Fibroblast of the aortic adventitia (primary cell): ENCODE data around the gene RPS6KA2. TPM values are rescaled to one million over a fixed set of nuclear protein-coding genes. Genes with fewer than 3 reads are reported as not detected.
"Not testable (repeated sequence)": the region's sequence is repeated elsewhere in the genome, so short reads cannot be mapped to it uniquely, and the experiment has no call there.

Experiments
- DNase-seq: peaks from one replicate; pipeline ENCODE4 v3.0.0-alpha.2; 2010; ENCODE audit warnings: low read depth
- H3K4me3 ChIP-seq: 2 replicates; pipeline ENCODE4 v1.5.1; 2011; ENCODE audit warnings: low read depth, mild to moderate bottlenecking, control low read depth, low read length, moderate library complexity
- CTCF ChIP-seq: IDR thresholded peaks from 2 replicates; pipeline ENCODE4 v1.5.1; 2011; ENCODE audit warnings: mild to moderate bottlenecking, low read length, control low read depth, inconsistent platforms; ENCODE audit not compliant: insufficient read depth
- total RNA-seq: library from RNA; depleted of rRNA; stranded (reverse); fragments of >200 nt; gene quantifications from 2 replicates; pipeline ENCODE4 v1.2.3, GENCODE V29; 2012; ENCODE audit warnings: low replicate concordance

RPS6KA2 gene
- total RNA-seq, 1 donor: 89.7 TPM

DNA sequence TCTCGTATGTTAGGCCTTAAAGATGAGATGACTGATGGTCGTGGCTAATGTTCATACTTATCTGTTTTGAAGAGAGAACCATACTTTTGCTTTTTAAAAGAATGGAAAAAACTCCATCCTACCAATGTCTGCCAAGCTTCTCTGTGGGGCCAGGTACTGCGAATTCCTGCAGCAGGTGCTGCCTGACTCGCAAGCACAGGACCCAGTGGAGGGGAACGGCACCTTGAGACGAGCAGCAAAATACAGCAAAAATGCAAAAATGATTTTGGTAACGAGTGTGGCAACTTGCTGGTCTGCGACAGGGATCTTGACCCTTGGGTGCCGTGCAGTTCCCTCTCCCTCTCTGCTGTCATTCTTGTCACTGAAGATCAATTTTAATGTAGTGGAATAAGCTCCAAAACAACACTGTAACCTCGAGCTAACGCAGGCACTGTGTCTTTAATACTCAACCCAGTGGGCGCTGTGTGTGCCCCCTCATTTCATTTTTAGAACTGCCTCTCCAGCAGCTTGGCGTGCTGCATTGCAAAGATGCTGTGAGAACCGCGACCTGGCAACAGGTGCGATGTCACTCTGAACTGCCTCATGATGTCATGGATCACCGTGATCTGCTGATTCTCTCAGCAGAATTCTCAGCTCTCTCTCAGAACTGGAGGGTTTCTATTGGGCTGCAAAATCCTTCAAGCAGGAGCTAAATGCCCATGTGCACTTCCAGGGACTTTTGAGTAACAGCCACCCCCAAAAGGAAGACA is 92.2 kb downstream of the RPS6KA2 start:
- no peak overlapping the region for H3K4me3 ChIP-seq
- no peak for DNase-seq
- no peak for TF ChIP-seq CTCF

GRCh38 chr6:166533205-166533824 is 93.7 kb downstream of the RPS6KA2 start:
- no peak for DNase-seq
- no peak overlapping the region for H3K4me3 ChIP-seq
- no peak for TF ChIP-seq CTCF

GRCh38 chr6:166532302-166532701 is 94.7 kb downstream of the RPS6KA2 start:
- H3K4me3 ChIP-seq: no peak overlapping the region
- TF ChIP-seq CTCF: no peak
- DNase-seq: no peak

- no peak overlapping the region for H3K4me3 ChIP-seq
- TF ChIP-seq CTCF: no peak
- DNase-seq: no peak
Measured at GRCh38 chr6:166530211-166531095, 96.6 kb downstream of the RPS6KA2 start.

DNA sequence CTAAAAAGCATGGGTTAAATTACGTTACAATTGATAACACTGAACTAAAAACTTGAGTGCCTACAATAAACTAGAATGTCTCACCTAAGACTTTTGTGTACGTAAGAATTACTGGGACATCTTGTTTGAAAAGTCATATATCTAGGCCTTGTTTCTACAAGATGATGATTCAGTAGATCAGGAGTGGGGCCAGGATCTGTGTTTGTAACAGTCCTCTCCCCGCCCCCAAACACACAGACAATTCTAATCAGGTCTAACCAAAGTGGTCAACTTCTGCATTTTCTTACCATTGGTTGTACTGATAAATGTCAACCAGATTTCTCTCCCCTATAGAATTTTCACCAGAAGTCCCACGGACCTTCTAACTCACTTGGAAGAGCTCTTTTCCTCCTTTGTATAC is 97.5 kb downstream of the RPS6KA2 start:
- no peak for TF ChIP-seq CTCF
- no peak for DNase-seq
- H3K4me3 ChIP-seq: no peak overlapping the region

DNA sequence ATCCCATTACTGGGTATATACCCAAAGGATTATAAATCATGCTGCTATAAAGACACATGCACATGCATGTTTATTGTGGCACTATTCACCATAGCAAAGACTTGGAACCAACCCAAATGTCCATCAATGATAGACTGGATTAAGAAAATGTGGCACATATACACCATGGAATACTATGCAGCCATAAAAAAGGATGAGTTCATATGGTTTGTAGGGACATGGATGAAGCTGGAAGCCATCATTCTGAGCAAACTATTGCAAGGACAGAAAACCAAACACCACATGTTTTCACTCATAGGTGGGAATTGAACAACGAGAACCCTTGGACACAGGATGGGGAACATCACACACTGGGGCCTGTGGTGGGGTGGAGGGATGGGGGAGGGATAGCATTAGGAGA is 98.0 kb downstream of the RPS6KA2 start:
- not testable (repeated sequence) for H3K4me3 ChIP-seq, DNase-seq

DNA sequence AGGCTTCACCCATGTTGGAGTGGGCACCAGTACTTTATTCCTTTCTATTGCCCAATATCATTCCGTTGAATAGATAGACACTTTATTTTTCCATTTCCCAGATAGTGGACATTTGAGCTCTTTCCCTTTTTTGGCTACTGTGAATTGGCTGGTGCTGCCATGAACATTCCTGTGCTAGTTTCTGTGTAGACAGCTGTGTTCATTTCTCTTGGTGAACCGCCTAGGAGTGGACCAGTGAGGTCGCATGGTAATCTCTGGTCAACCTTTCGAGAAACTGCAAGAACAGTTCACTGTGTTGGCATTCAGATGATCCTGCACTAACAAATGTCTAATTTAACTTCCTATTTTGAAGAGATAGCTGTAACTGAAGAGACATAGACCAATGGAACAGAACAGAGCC is 99.2 kb downstream of the RPS6KA2 start:
- DNase-seq: no peak
- H3K4me3 ChIP-seq: no peak overlapping the region
- TF ChIP-seq CTCF: no peak
